ENCODE measurements around the gene G2E3.

- TF ChIP-seq TAF1 (IDR thresholded peaks at IDR 0.05; ENCODE audit: low read depth, low read length) (no peak), POLR2AphosphoS5 (IDR thresholded peaks at IDR 0.05; ENCODE audit: low read depth, low read length) (no peak), POLR2A (IDR thresholded peaks at IDR 0.05; ENCODE audit: low read depth, low read length) (no peak), SPI1 (IDR thresholded peaks at IDR 0.05; ENCODE audit: low read depth, low read length) (no peak), POU2F2 (IDR thresholded peaks at IDR 0.05; ENCODE audit: low read depth, low read length) (no peak)
Measured at GRCh38 chr14:30657050-30657449, 98.1 kb downstream of the G2E3 start.
